Keratinocyte (primary cell): ENCODE data around the gene ZNF280A. TPM values are rescaled to one million over a fixed set of nuclear protein-coding genes. Genes with fewer than 3 reads are reported as not detected.

ENCODE experiments used
- DNase-seq: peaks from one replicate; pipeline ENCODE4 v3.0.0-alpha.2; 2011; ENCODE audit warnings: low read depth, missing footprints, low spot score
- FAIRE-seq: peaks from 2 replicates; lab custom pipeline; 2011; peaks lifted over from hg19 to GRCh38; lab: Jason Lieb, UNC
- H2AFZ ChIP-seq: 2 replicates; pipeline ENCODE4 v1.6.0; 2012; ENCODE audit warnings: low read length, control low read depth, inconsistent platforms; ENCODE audit not compliant: control insufficient read depth
- H3K27ac ChIP-seq: 2 replicates; pipeline ENCODE4 v1.5.1; 2011; ENCODE audit warnings: low read length; ENCODE audit not compliant: control insufficient read depth, insufficient read depth
- H3K27me3 ChIP-seq: 3 replicates; pipeline ENCODE4 v1.6.0; 2011; ENCODE audit warnings: low read length; ENCODE audit not compliant: control insufficient read depth, insufficient read depth; ENCODE audit errors: extremely low read depth
- H3K36me3 ChIP-seq, 2 experiments: 2 replicates in 1 of 2; 3 replicates in 1 of 2; pipeline ENCODE4 v1.5.1; 2011; ENCODE audit warnings: low read length in 2 of 2, mild to moderate bottlenecking in 1 of 2; ENCODE audit not compliant: control insufficient read depth in 2 of 2, insufficient read depth in 2 of 2; ENCODE audit errors: extremely low read depth in 1 of 2
- H3K4me1 ChIP-seq: 3 replicates; pipeline ENCODE4 v1.5.1; 2011; ENCODE audit warnings: low read length; ENCODE audit not compliant: control insufficient read depth, insufficient read depth; ENCODE audit errors: extremely low read depth
- H3K4me2 ChIP-seq: 3 replicates; pipeline ENCODE4 v1.6.0; 2011; ENCODE audit warnings: low read depth, low read length; ENCODE audit not compliant: control insufficient read depth, insufficient read depth; ENCODE audit errors: extremely low read depth
- H3K4me3 ChIP-seq, 3 experiments: fragments of 200-600 bp in 1 of 3; sonication (generic) in 1 of 3; 2 replicates in 2 of 3; 3 replicates in 1 of 3; pipeline ENCODE4 v1.5.1; 2011 to 2016; ENCODE audit warnings: low read length in 3 of 3, mild to moderate bottlenecking in 3 of 3, control low read depth in 2 of 3, inconsistent platforms in 1 of 3, low read depth in 1 of 3, mixed read lengths in 1 of 3, mixed run types in 1 of 3, moderate library complexity in 1 of 3; ENCODE audit not compliant: control insufficient read depth in 2 of 3, insufficient read depth in 2 of 3; ENCODE audit errors: extremely low read depth in 1 of 3
- H3K79me2 ChIP-seq: 2 replicates; pipeline ENCODE4 v1.6.0; 2012; ENCODE audit warnings: low read length; ENCODE audit not compliant: control insufficient read depth, insufficient read depth
- H3K9ac ChIP-seq: 3 replicates; pipeline ENCODE4 v1.6.0; 2011; ENCODE audit warnings: low read length; ENCODE audit not compliant: control insufficient read depth, insufficient read depth; ENCODE audit errors: extremely low read depth
- H3K9me1 ChIP-seq: 3 replicates; pipeline ENCODE4 v1.6.0; 2011; ENCODE audit warnings: low read length; ENCODE audit not compliant: control insufficient read depth, insufficient read depth; ENCODE audit errors: extremely low read depth
- H3K9me3 ChIP-seq: 2 replicates; pipeline ENCODE4 v1.5.1; 2012; ENCODE audit warnings: low read depth, low read length; ENCODE audit not compliant: control insufficient read depth
- H4K20me1 ChIP-seq: 3 replicates; pipeline ENCODE4 v1.6.0; 2011; ENCODE audit warnings: low read length; ENCODE audit not compliant: control insufficient read depth, insufficient read depth; ENCODE audit errors: extremely low read depth
- CTCF ChIP-seq, 3 experiments: IDR thresholded peaks in 1 of 3; conservative IDR thresholded peaks in 1 of 3; optimal IDR thresholded peaks in 1 of 3; 2 replicates in 2 of 3; 3 replicates in 1 of 3; pipeline versions ENCODE3 to v1.5.1; 2011; ENCODE audit warnings: low read length in 3 of 3, mild to moderate bottlenecking in 3 of 3, moderate library complexity in 2 of 3, control low read depth in 1 of 3, inconsistent platforms in 1 of 3; ENCODE audit not compliant: insufficient read depth in 2 of 3; ENCODE audit errors: extremely low read depth in 1 of 3
- EZH2 ChIP-seq: IDR thresholded peaks from one replicate; pipeline ENCODE4 v1.6.1; 2012; ENCODE audit warnings: inconsistent platforms, mild to moderate bottlenecking, low read length, moderate library complexity
- dilution Hi-C: fragments of 300-500 bp; cut with MboI; formaldehyde crosslinking; loops from one replicate; pipeline ENCODE4 v1.7.0; 2020; ENCODE audit warnings: low sequenced_read_pairs; ENCODE audit not compliant: extremely low pct_ligation_motif_present
- polyA plus RNA-seq, 5 experiments: library from polyadenylated mRNA; depleted of rRNA in 3 of 5; stranded (reverse) in 3 of 5; stranded (forward) in 1 of 5; unstranded in 1 of 5; fragments of >200 nt; gene quantifications; 1 replicate in 1 of 5; 2 replicates in 3 of 5; 3 replicates in 1 of 5; pipeline versions ENCODE4 v1.2.1 to v1.2.3, GENCODE V29; 2011 to 2012; ENCODE audit warnings: missing spikeins in 2 of 5, low read depth in 1 of 5, low replicate concordance in 1 of 5

The ZNF280A gene
- polyA plus RNA-seq, 1 donor (not counting 4 experiments of a cell fraction or from before 2014, with no cell fraction given), result not detected

GRCh38 chr22:22465094-22465602, 54.9 kb downstream of the ZNF280A start:
- FAIRE-seq (no peak), DNase-seq (no peak)
- Histone ChIP-seq H3K27ac (no peak overlapping the region), H3K36me3 (no peaks in the 10 kb centered on the region), H3K9me1 (no peaks in the 10 kb centered on the region), H3K4me2 (no peak overlapping the region), H3K9me3 (no peaks in the 10 kb centered on the region), H3K27me3 (no peaks in the 10 kb centered on the region), H4K20me1 (no peaks in the 10 kb centered on the region), H3K4me1 (no peaks in the 10 kb centered on the region), H3K9ac (no peak overlapping the region), H3K79me2 (no peaks in the 10 kb centered on the region), H3K4me3 (no peak overlapping the region), H2AFZ (no peak overlapping the region)
- dilution Hi-C loops, result no loop called here
- TF ChIP-seq CTCF (optimal IDR thresholded peaks at IDR 0.05 in 1 of 3, IDR thresholded peaks at IDR 0.05 in 1 of 3, conservative IDR thresholded peaks at IDR 0.05 in 1 of 3; ENCODE audit: extremely low read depth in 1 of 3, insufficient read depth in 2 of 3, low read length in 3 of 3) (no peak), EZH2 (no peak)

GRCh38 chr22:22464541-22465054, 55.5 kb downstream of the ZNF280A start:
- Histone ChIP-seq H2AFZ (no peak overlapping the region), H3K9me1 (no peaks in the 10 kb centered on the region), H3K9me3 (peaks cover 1% of the 10 kb centered on the region), H3K36me3 (no peaks in the 10 kb centered on the region), H3K4me3 (no peak overlapping the region), H4K20me1 (no peaks in the 10 kb centered on the region), H3K9ac (no peak overlapping the region), H3K4me1 (no peaks in the 10 kb centered on the region), H3K27ac (no peak overlapping the region), H3K27me3 (no peaks in the 10 kb centered on the region), H3K79me2 (no peaks in the 10 kb centered on the region), H3K4me2 (no peak overlapping the region)
- TF ChIP-seq CTCF (optimal IDR thresholded peaks at IDR 0.05 in 1 of 3, IDR thresholded peaks at IDR 0.05 in 1 of 3, conservative IDR thresholded peaks at IDR 0.05 in 1 of 3; ENCODE audit: extremely low read depth in 1 of 3, insufficient read depth in 2 of 3, low read length in 3 of 3) (no peak), EZH2 (no peak)
- DNase-seq (no peak), FAIRE-seq (no peak)
- dilution Hi-C loops, result no loop called here
